Upper lobe of left lung (tissue), 6 donors: ENCODE measurements around the gene RCOR2. TPM values are rescaled to one million over a fixed set of nuclear protein-coding genes. Genes with fewer than 3 reads are reported as not detected.
A peak's percentile ranks its signal among the peaks of the same experiment; 100 is the strongest.

Source experiments
- ATAC-seq, 2 donors: fragments of 200-7000 bp; cut with Tn5 transposase; one replicate each; pipeline ENCODE4 v1.9.1; 2022; ENCODE audit warnings: mild to moderate bottlenecking in 2 of 2, moderate library complexity in 2 of 2; ENCODE audit not compliant: low FRiP score in 2 of 2
- DNase-seq, 2 donors: peaks; one replicate each; pipeline ENCODE4 v3.0.0-alpha.2; 2019 to 2020
- H3K27ac ChIP-seq, 4 donors: fragments of 200-600 bp; sonication (generic); one replicate each; pipeline ENCODE4 v1.5.1; 2016 to 2019
- H3K27me3 ChIP-seq, 4 donors: fragments of 200-600 bp; sonication (generic); one replicate each; pipeline ENCODE4 v1.5.1; 2017 to 2019
- H3K36me3 ChIP-seq, 4 donors: fragments of 200-600 bp; sonication (generic); one replicate each; pipeline ENCODE4 v1.5.1; 2016 to 2019
- H3K4me1 ChIP-seq, 4 donors: fragments of 200-600 bp; sonication (generic); one replicate each; pipeline ENCODE4 v1.5.1; 2018 to 2019
- H3K4me3 ChIP-seq, 4 donors: fragments of 200-600 bp; sonication (generic); one replicate each; pipeline ENCODE4 v1.5.1; 2017 to 2019; ENCODE audit warnings: mild to moderate bottlenecking in 2 of 4, moderate library complexity in 1 of 4
- H3K9me3 ChIP-seq, 4 donors: fragments of 200-600 bp; sonication (generic); one replicate each; pipeline ENCODE4 v1.5.1; 2018 to 2019
- EP300 ChIP-seq, 4 donors: sonication (generic); formaldehyde crosslinking; IDR thresholded peaks; one replicate each; pipeline ENCODE4 v1.5.1; 2017; ENCODE audit warnings: antibody characterized with exemption in 4 of 4, control low read depth in 2 of 4
- POLR2A ChIP-seq, 4 donors: fragments of 450-650 bp; IDR thresholded peaks; one replicate each; pipeline ENCODE4 v1.5.1; 2016 to 2017; ENCODE audit warnings: antibody characterized with exemption in 4 of 4, mild to moderate bottlenecking in 2 of 4
- POLR2AphosphoS5 ChIP-seq, 2 donors: sonication (generic); formaldehyde crosslinking; IDR thresholded peaks; one replicate each; pipeline ENCODE4 v1.5.1; 2017; ENCODE audit warnings: antibody characterized with exemption in 2 of 2
- WGBS, 2 donors: methylation state at CpG; one replicate each; pipeline ENCODE4 v1.1.5; 2017 to 2018; 5-methylcytosine and 5-hydroxymethylcytosine counted together
- total RNA-seq, 6 donors: library from RNA; depleted of rRNA in 4 of 6; stranded (reverse); fragments of >200 nt in 4 of 6; gene quantifications; one replicate each; pipeline versions ENCODE4 v1.1.0 to v1.2.1, GENCODE V29; 2016 to 2021
- TF ChIP-seq, protein P1 (sequence below), 6 experiments: fragments of 450-650 bp in 4 of 6; fragments of 200-600 bp in 2 of 6; sonication (generic) in 2 of 6; IDR thresholded peaks; one replicate each; pipeline ENCODE4 v1.5.1; 2016 to 2019; ENCODE audit warnings: antibody characterized with exemption in 6 of 6
- donor health status: DM: no; HTN: no; CAD: no; lungs with moderate emphysema.
- donor health status: DM: no; HTN: yes; CAD: no; lungs with severe emphysema.

Gene RCOR2
- total RNA-seq, 6 donors from 2014 or later = 0.14 to 0.40 TPM; not detected in 4

DNA sequence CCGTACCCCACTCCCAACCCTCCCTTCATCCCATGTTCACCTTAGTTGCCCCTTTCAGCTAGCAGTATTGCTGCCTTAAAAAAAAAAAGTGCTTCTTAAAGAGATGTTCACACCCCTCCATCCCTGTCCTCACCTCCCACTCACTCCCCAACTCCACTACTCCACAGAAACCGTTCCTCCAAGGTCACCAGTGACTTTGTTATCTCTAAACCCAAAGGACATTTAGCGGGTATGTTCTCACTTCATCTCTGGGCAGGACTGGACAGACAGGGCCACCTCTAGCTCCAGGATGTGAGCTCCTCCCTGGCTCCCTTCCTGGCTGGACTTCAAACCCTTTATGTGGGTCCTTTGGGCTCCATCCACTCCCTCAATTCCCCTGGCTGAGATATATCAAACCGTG lies 6.4 kb upstream of the RCOR2 start:
- no peak for ATAC-seq
- H3K4me3 ChIP-seq = no peak overlapping the region
- H3K4me1 ChIP-seq = peaks cover 18 to 28% (median 22%) of the 10 kb centered on the region in 4 donors
- H3K27me3 ChIP-seq = no peaks in the 10 kb centered on the region
- no peak for DNase-seq
- H3K9me3 ChIP-seq = no peaks in the 10 kb centered on the region
- H3K27ac ChIP-seq = no peak overlapping the region
- H3K36me3 ChIP-seq = no peaks in the 10 kb centered on the region
- TF ChIP-seq POLR2A (IDR thresholded peaks at IDR 0.05) = no peak
- no peak for TF ChIP-seq POLR2AphosphoS5 (IDR thresholded peaks at IDR 0.05)
- TF ChIP-seq EP300 (IDR thresholded peaks at IDR 0.05) = no peak
- TF ChIP-seq, protein P1, sequence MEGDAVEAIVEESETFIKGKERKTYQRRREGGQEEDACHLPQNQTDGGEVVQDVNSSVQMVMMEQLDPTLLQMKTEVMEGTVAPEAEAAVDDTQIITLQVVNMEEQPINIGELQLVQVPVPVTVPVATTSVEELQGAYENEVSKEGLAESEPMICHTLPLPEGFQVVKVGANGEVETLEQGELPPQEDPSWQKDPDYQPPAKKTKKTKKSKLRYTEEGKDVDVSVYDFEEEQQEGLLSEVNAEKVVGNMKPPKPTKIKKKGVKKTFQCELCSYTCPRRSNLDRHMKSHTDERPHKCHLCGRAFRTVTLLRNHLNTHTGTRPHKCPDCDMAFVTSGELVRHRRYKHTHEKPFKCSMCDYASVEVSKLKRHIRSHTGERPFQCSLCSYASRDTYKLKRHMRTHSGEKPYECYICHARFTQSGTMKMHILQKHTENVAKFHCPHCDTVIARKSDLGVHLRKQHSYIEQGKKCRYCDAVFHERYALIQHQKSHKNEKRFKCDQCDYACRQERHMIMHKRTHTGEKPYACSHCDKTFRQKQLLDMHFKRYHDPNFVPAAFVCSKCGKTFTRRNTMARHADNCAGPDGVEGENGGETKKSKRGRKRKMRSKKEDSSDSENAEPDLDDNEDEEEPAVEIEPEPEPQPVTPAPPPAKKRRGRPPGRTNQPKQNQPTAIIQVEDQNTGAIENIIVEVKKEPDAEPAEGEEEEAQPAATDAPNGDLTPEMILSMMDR (IDR thresholded peaks at IDR 0.05) = no peak
- 57 to 67% methylated on average over 4 of the region's 4 CpGs for WGBS, 2 donors

DNA sequence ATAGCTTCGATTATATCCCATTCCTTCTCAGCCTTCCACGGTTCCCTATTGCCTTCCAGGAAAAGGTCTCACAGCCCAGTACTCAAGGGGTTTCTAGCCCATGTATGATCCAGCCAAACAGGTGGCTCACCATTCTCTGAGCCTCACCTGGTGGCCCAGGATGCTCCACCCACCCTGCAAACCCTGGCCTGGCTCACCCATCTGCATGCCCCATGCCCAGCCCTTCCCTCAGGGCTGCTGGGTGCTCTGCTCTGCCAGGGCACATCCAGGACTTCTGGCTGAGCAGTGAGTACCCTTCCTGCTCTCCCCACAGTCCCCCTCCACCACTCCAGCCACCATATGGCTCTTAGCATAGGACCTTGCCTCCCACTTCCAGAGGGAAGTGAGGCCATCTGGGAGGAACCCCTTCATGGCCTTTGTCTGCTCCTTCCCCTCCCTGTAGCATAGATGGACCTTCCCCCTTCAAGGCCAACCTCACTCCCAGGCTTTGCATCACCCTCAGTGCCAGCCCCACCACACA lies 5.8 kb upstream of the RCOR2 start:
- WGBS, 2 donors = 89 to 90% methylated on average over 2 of the region's 2 CpGs
- DNase-seq = no peak
- Histone ChIP-seq H3K27me3 (no peaks in the 10 kb centered on the region), H3K27ac (no peak overlapping the region), H3K9me3 (no peaks in the 10 kb centered on the region), H3K4me3 (no peak overlapping the region), H3K36me3 (no peaks in the 10 kb centered on the region), H3K4me1 (peaks cover 24 to 34% (median 28%) of the 10 kb centered on the region in 4 donors)
- TF ChIP-seq, protein P1 (IDR thresholded peaks at IDR 0.05) = no peak
- TF ChIP-seq EP300 (IDR thresholded peaks at IDR 0.05) (no peak), POLR2A (IDR thresholded peaks at IDR 0.05) (no peak), POLR2AphosphoS5 (IDR thresholded peaks at IDR 0.05) (no peak)
- no peak for ATAC-seq

DNA sequence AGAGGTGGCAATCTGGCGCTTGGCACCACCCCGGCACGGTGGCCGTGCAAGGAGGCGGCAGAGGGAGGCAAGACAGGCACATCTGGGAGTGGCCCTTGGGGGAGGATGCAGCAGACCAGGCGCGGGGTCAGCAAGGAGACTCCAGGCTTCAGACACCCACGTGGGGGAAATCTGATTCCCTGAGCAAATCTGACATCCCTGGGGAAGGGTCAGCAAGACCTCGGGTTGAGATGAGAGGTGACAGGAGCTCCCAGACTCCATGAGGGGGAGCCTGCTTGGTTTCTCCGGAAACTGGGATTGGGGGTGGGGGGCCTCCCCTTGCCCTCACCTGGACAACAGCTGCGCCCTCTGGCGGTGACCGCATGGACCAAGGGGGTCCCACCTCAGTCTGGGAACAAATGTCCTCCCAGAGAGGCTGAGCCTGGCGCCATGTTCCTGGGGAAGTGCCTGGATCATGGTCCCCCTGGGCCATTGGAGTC lies 4.0 kb upstream of the RCOR2 start:
- ATAC-seq (no peak), DNase-seq (peak in 1 of 2 donors; percentile 32)
- peaks cover 0 to 14% (median 0%) of the 10 kb centered on the region in 4 donors for H3K27me3 ChIP-seq

DNA sequence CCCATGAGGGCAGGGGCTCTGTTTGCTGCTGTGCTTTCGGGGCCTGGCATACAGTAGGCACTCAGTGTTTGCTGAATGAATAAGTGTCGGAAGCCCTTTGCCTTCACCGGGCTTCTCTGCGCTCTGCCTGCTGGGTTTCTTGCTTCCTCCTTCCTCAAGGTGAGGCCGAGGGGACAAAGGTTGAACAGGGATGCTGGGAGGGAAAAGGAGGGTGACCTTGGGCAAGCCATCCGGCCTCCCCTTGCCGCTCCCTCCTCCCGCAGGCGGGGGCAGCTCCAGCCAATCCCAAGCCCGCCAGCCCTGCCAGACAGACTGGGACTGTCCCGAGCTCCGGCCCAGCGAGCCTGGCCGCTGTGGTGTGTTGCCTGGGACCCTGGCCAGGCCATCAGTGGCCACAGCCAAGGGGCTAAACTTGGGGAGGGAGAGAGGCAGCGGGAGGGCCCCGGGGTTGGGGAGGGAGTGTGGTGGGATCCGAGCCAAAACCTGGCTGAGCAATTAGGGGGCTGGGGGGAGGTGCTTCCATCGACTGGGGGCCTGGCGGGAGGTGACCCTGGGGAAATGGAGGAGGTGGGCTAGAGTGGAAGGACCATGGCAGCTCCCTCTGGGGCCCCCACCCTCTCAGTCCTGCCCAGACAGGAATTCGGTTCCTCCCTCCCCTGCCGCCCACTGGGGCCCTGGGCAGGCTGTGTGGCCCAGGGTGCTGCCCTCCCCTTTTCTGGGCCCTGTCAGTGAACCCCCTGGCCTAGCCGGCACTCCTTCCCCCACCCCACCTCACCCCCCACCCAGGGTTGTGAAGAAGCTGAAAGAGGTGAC lies 3.4 kb upstream of the RCOR2 start:
- peaks cover 44 to 58% (median 48%) of the 10 kb centered on the region in 4 donors for H3K4me1 ChIP-seq
- TF ChIP-seq POLR2A (IDR thresholded peaks at IDR 0.05) (no peak), EP300 (IDR thresholded peaks at IDR 0.05) (no peak), POLR2AphosphoS5 (IDR thresholded peaks at IDR 0.05) (no peak)
- TF ChIP-seq, protein P1 (IDR thresholded peaks at IDR 0.05) = no peak
- H3K36me3 ChIP-seq = no peaks in the 10 kb centered on the region
- no peak overlapping the region for H3K4me3 ChIP-seq
- WGBS, 2 donors = 53 to 55% methylated on average over 12 to 21 of the region's 22 CpGs
- H3K27me3 ChIP-seq = peaks cover 0 to 17% (median 0%) of the 10 kb centered on the region in 4 donors
- no peaks in the 10 kb centered on the region for H3K9me3 ChIP-seq
- DNase-seq = peak; percentile 42 to 88
- ATAC-seq = peak; percentile 37 to 46
- H3K27ac ChIP-seq = peak overlapping the region in 3 of 4 donors; percentile 11 to 76 (median 62)

More for the DNA sequence above, 4.0 kb upstream of the RCOR2 start:
- whole genome bisulfite sequencing, 2 donors = 49% methylated on average over 7 of the region's 14 CpGs; no CpG with 5 or more reads in 1 of the 2 donors
- Histone ChIP-seq H3K4me1 (peaks cover 39 to 52% (median 44%) of the 10 kb centered on the region in 4 donors), H3K27ac (peak overlapping the region in 1 of 4 donors; percentile 11), H3K36me3 (no peaks in the 10 kb centered on the region), H3K4me3 (no peak overlapping the region), H3K9me3 (no peaks in the 10 kb centered on the region)
- no peak for TF ChIP-seq POLR2AphosphoS5 (IDR thresholded peaks at IDR 0.05)
- TF ChIP-seq, protein P1 (IDR thresholded peaks at IDR 0.05) = peak in 5 of 6 experiments; percentile 42 to 52 (median 48)
